ENCODE results near the gene ZNF362. TPM values are rescaled to one million over a fixed set of nuclear protein-coding genes. Genes with fewer than 3 reads are reported as not detected.

The ZNF362 gene
- total RNA-seq, 1 experiment from 2014 or later: 10.8 TPM

GRCh38 chr1:33322109-33322508 lies 65.8 kb downstream of the ZNF362 start:
- Histone ChIP-seq H4K20me1 (ENCODE audit: low read length) (peaks cover 4% of the 10 kb centered on the region; the same call in 1 of the 2 replicates), H3K4me3 (ENCODE audit: low read length) (no peak overlapping the region), H3K79me2 (ENCODE audit: low read length) (no peaks in the 10 kb centered on the region), H3K9ac (ENCODE audit: low read length) (no peak overlapping the region), H3K4me1 (ENCODE audit: insufficient read depth, low read length) (peaks cover 10% of the 10 kb centered on the region), H2AFZ (ENCODE audit: low read length) (no peak overlapping the region), H3K9me2 (replicated peaks; ENCODE audit: low read length) (no peaks in the 10 kb centered on the region), H3K9me3 (ENCODE audit: low read length) (no peaks in the 10 kb centered on the region), H3K27me3 (ENCODE audit: low read length) (no peaks in the 10 kb centered on the region), H3K36me3 (ENCODE audit: low read depth, low read length) (peaks cover 44% of the 10 kb centered on the region), H3F3A (ENCODE audit: low read length, unreplicated experiment) (no peaks in the 10 kb centered on the region), H3K4me2 (ENCODE audit: low read length) (no peak overlapping the region), H3K27ac (ENCODE audit: low read length) (no peak overlapping the region)
- DNase-seq (no peak), ATAC-seq (no peak; the same call in 1 of the 2 replicates)
- ChIA-PET POLR2A (ENCODE audit: unreplicated experiment) (no interaction called here), CTCF (no interaction called here)
- no TSS peak for BruUV-seq (replicated peaks)
- intact Hi-C loops (cut with micrococcal nuclease): no loop called here
- TF ChIP-seq CTCF (conservative IDR thresholded peaks at IDR 0.05; ENCODE audit: low read depth, low read length) (no peak), EZH2phosphoT487 (IDR thresholded peaks at IDR 0.05; ENCODE audit: borderline replicate concordance, low read length) (no peak), EZH2 (IDR thresholded peaks at IDR 0.05; ENCODE audit: low read length, unreplicated experiment) (no peak)

GRCh38 chr1:33322870-33323585 lies 66.7 kb downstream of the ZNF362 start:
- no peak overlapping the region for H3K4me2 ChIP-seq (ENCODE audit: low read length)
- no peak for DNase-seq
- peaks cover 5% of the 10 kb centered on the region; the same call in 1 of the 2 replicates for H4K20me1 ChIP-seq (ENCODE audit: low read length)
- H3K4me3 ChIP-seq (ENCODE audit: low read length): no peak overlapping the region
- H3K4me1 ChIP-seq (ENCODE audit: insufficient read depth, low read length): peaks cover 13% of the 10 kb centered on the region
- POLR2A ChIA-PET (ENCODE audit: unreplicated experiment): interaction anchor here (0.6 kb wide), 1 partner anchor 16 kb away, joined by 3 read pairs; no protein-coding TSS in a partner anchor
- H3K9me3 ChIP-seq (ENCODE audit: low read length): no peaks in the 10 kb centered on the region
- no peak for ATAC-seq
- peaks cover 4% of the 10 kb centered on the region for H3F3A ChIP-seq (ENCODE audit: low read length, unreplicated experiment)
- no peaks in the 10 kb centered on the region for H3K9me2 ChIP-seq (replicated peaks; ENCODE audit: low read length)
- no peak overlapping the region for H3K9ac ChIP-seq (ENCODE audit: low read length)
- H3K36me3 ChIP-seq (ENCODE audit: low read depth, low read length): peaks cover 54% of the 10 kb centered on the region
- no peak overlapping the region for H2AFZ ChIP-seq (ENCODE audit: low read length)
- CTCF ChIA-PET: no interaction called here
- no peaks in the 10 kb centered on the region for H3K79me2 ChIP-seq (ENCODE audit: low read length)
- TF ChIP-seq EZH2 (IDR thresholded peaks at IDR 0.05; ENCODE audit: low read length, unreplicated experiment) (no peak), EZH2phosphoT487 (IDR thresholded peaks at IDR 0.05; ENCODE audit: borderline replicate concordance, low read length) (no peak), CTCF (conservative IDR thresholded peaks at IDR 0.05; ENCODE audit: low read depth, low read length) (no peak)
- intact Hi-C loops (cut with micrococcal nuclease): no loop called here
- no TSS peak for BruUV-seq (replicated peaks)
- H3K27me3 ChIP-seq (ENCODE audit: low read length): no peaks in the 10 kb centered on the region
- H3K27ac ChIP-seq (ENCODE audit: low read length): no peak overlapping the region
